ENCODE measurements around the gene SPSB1. TPM values are rescaled to one million over a fixed set of nuclear protein-coding genes. Genes with fewer than 3 reads are reported as not detected.

The SPSB1 gene
- total and polyA plus RNA-seq, 2 experiments from 2014 or later = 2.4 to 6.8 TPM

GRCh38 chr1:9380711-9381110, 88.0 kb downstream of the SPSB1 start:
- no peaks in the 10 kb centered on the region for H3K9me3 Mint-ChIP-seq
- peaks cover 2% of the 10 kb centered on the region; the same call in 1 of the 3 replicates for H3K4me1 Mint-ChIP-seq
- H2AFZ ChIP-seq = no peak overlapping the region
- H3K4me3 ChIP-seq = no peak overlapping the region
- no peaks in the 10 kb centered on the region for H3K27me3 ChIP-seq (ENCODE audit: insufficient read depth)
- H3K9me2 ChIP-seq (ENCODE audit: insufficient read depth) = no peaks in the 10 kb centered on the region
- no peaks in the 10 kb centered on the region for H3K36me3 ChIP-seq (ENCODE audit: insufficient read depth)
- H3F3A ChIP-seq (replicated peaks; ENCODE audit: low read depth) = no peaks in the 10 kb centered on the region
- DNase-seq (ENCODE audit: low spot score) (no peak), ATAC-seq (no peak)
- H4K20me1 ChIP-seq (replicated peaks; ENCODE audit: insufficient read depth) = no peaks in the 10 kb centered on the region
- H3K4me2 ChIP-seq = no peak overlapping the region
- TF ChIP-seq JUNB (IDR thresholded peaks at IDR 0.05; ENCODE audit: unreplicated experiment) (no peak), NANOG (IDR thresholded peaks at IDR 0.05; ENCODE audit: borderline replicate concordance) (no peak), EZH2 (IDR thresholded peaks at IDR 0.05; ENCODE audit: low read depth, unreplicated experiment) (no peak), ZNF462 (CRISPR knock-in tag; IDR thresholded peaks at IDR 0.05) (no peak), ZNF331 (CRISPR knock-in tag; IDR thresholded peaks at IDR 0.05; ENCODE audit: low read depth) (no peak), REST (IDR thresholded peaks at IDR 0.05; ENCODE audit: unreplicated experiment) (no peak), STAT1 (IDR thresholded peaks at IDR 0.05; ENCODE audit: unreplicated experiment) (no peak), ETS1 (IDR thresholded peaks at IDR 0.05) (no peak), POLR2AphosphoS5 (IDR thresholded peaks at IDR 0.05; ENCODE audit: low read depth) (no peak), ZNF114 (CRISPR knock-in tag; IDR thresholded peaks at IDR 0.05) (no peak)
- H3K27me3 Mint-ChIP-seq (ENCODE audit: insufficient read depth, low read depth, poor library complexity) = peaks cover 2% of the 10 kb centered on the region
- no peaks in the 10 kb centered on the region for H3K79me2 ChIP-seq (replicated peaks; ENCODE audit: insufficient read depth)
- H3K27ac Mint-ChIP-seq = no peak overlapping the region
- H3K27ac ChIP-seq (ENCODE audit: low read depth) = no peak overlapping the region
- no peaks in the 10 kb centered on the region for H3K4me1 ChIP-seq (ENCODE audit: insufficient read depth)
- H3K36me3 Mint-ChIP-seq (ENCODE audit: low read depth) = no peaks in the 10 kb centered on the region
- no peak overlapping the region for H3K4me3 Mint-ChIP-seq

Measured in GM23338 (cell line).